GM21447 (cell line): ENCODE measurements around the gene TMEM91.
"Not testable (repeated sequence)": the region's sequence is repeated elsewhere in the genome, so short reads cannot be mapped to it uniquely, and the experiment has no call there.

ENCODE experiments used
- ATAC-seq: cut with Tn5 transposase; IDR thresholded peaks from one replicate; pipeline ENCODE4 v1.9.1; 2021; ENCODE audit not compliant: unreplicated experiment

Gene TMEM91

DNA sequence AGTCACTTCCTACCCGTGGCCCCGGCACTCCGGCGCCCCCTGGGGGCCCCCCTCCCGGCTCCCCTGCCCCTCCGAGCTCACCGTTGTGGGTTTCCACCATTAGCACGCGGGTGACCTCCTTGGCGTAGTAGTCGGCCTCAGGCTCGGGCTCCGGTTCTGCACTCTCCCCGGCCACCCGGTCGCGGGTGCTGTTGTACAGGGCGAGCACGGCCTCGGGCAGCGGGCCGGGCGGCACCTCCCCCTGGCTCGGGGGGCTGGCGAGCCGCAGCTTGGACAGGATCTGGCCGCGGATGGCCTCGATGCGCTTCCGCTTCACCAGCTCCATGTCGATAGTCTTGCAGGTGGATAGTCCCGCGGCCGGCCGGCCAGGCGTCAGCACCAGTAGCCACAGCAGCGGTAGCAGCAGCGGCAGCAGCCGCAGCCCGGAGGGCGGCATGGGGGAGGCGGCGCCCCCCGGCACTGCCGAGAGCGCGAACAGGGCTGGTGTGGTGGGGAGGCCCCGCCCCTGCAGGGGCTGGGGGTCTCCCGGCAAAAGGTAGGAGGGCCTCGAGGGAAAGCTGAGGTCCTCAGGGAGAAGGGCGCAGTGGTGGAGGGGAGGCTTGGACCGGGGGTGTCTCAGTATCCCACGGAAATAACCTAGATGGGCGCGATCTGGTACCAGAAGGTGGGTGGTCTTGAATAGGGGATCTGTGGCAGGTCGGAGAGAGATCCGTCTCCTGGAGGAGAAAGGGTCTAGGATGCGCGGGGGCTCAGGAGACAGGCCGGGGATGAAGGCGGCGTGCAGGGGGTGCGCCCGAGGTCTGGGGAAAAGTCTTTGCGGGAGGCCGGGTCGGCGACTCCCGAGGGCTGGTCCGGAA is 23.5 kb upstream of the TMEM91 start:
- ATAC-seq, result no peak

DNA sequence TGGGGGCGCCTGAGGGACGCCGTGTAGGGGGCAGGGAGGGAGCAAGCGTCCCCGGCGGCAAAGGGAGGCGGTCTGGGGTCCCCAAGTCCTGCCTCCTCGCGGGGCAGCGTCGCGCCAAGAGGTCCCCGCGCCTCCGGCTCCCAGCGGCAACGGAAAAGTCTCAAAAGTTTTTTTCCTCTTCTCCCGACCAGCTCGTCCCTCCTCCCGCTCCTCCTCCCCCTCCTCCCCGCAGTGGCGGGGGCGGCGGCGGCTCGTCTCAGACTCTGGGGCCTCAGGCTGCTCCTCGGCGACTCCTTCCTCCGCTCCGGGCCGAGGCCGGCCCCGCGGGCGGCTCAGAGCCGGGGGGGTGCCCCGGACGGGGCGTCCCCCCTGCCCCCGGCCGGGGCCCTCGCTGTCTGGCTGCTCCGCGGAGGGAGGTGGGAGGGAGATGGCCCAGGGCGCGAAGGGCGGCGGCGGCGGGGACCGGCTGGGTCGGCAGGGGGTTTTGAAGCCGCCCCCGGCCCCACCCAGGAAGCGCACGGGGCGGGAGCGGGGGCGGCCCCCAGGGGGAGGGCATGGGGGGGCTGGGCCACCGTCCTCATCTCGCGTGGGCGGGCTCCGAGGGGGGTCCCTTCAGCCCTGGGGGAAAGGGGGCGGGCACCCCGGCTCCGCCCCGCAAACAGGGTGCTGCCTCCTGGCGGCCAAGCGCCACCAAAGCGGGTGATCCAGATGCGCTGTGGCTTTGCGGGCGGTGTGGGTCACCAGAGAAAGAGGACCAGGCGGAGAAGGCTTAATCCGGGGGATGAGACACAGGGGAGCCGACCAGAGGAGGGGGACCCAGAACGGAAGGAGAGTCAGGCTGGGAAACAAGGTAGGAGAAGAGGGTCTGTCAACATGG is 22.6 kb upstream of the TMEM91 start, which contains the start of gene TGFB1:
TGFB1 (minus strand) TSS at position 457 of the 877 bp plus-strand sequence. CDS start 878 bp downstream, outside the sequence.
- peak; percentile 35 for ATAC-seq

DNA sequence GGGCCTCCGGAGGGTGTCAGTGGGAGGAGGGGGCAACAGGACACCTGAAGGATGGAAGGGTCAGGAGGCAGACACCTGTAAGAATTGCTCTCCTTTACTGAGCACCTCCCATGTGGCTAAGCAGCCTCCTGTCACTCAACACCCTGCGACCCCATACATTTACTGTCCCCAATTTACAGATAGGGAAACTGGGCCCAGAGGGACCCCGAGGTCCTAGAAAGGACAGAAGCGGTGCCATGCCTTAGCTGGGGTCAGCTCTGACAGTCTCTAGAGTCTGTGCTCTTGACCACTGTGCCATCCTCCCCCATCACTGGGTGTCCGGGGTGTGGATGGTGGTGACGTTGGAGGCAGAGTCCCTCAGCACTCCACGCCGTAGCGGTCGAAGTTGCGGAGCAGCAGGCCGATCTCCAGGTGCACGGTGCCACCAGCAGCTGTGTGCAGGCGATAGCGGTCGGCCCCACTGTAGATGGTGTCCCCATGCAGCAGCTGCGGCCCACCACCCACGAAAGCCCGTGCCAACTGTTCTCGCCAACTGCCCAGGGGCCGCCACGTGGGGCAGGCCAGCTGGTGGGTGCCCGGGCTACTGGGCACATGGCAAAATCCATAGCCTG is 21.9 kb upstream of the TMEM91 start:
- no peak for ATAC-seq

DNA sequence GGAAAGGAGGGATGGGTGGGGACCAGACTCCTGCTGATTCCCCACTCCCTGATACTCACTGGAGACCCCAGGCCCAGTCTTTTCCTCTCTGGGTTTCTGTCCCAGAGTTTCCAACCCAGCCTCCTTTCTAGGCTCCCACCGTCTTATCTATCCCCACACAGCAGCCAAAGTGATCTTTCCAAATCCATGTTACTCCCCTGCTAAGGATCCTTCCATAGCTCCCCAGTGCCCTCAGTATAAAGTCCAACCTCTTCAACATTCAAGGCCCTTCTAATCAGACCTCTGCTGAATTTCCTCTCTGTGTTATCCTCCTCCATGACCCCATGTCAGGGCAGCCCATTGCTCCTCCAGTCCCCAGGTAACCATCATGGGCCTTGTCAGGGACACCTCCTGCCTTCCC is 21.3 kb upstream of the TMEM91 start:
- no peak for ATAC-seq

DNA sequence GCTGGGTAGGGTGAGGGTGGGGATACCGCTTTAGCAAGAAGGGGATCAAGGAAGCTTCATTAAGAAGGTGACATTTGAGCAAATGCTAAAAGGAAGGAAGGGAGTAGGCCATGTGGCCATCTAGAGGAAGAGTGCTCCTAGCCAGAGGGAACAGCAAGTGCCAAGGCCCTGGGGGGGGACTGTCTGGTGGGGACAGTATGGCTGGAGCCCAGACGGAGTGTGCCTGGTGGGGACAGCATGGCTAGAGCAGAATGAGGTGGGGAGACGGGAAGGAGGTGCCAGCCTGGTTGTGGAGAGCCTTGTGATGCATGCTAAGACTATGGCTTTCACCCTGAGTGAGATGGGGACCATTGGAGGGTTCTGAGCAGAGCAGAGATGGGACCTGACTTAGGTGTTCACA is 20.5 kb upstream of the TMEM91 start:
- ATAC-seq, result no peak

DNA sequence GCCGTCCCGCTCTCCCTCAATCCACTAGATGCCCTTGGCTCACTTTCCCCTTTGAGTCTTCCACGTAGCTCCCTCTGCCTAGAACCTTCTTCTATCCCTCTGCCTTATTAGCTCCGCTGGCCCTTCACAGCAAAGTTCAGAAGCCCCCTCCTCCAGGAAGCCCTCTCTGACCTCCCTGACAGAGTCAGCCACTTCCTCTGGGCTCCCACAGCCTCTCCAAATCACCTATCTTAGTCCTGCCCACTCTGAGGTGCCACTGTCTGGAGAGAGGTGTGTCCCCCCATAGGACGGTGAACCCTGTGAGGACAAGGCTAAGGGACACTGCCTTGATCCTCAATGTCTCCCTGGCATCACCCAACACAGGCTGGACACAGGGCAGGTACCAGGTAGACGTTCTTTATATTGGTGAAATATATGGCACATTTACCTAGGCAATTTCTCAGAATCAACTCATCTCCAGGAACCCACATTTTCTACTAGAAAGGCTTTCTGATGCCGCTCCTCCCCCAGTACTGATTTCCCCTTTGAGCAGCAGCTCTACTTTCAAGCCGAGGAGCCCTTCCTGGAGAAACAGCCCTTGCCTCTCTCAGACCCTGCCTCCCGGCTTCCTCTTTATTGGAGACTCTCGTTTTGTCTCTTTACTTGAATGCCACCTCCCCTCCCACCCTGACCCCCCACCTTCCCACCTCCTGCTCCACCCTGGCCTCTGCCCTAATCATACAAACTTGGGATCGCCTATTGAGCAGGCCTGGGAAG is 19.2 kb upstream of the TMEM91 start:
- ATAC-seq, result no peak

DNA sequence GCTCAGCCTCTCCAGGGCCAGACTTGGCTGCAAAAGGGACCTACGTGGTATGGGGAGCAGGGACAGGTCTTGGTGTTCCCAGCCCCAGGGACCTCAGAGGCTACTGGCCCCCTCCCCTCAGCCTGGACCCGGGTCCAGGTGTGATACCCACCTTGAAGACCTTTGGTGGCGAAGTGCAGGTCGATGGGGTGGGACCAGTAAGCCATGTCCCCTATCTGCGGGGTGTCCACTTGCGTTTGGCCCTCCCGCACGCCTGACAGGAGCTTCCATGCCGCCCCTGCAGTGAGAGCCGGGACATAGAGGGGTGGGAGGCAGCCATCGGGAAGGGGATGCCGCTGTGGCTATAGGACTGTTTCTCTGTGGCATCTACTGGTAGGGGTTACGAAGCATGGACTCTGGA is 18.6 kb upstream of the TMEM91 start:
- ATAC-seq, result no peak

DNA sequence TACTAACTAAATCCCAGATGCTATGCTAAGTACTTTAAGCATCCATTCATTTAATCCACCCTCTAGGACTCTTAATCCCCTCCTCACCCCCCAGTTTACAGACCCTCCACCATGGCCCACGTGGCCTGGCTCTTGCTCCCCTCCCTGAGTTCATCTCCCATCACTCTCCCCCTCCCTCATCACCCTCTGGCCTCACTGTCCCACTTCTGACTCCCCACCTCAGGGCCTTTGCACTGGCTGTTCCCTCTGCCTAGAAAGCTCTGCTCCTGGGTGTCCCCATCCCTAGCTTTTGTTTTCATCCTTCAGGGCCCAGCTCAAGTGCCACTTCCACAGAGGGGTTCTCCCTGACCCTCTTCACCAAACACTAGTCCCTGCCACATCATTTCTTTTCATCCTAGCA is 16.6 kb upstream of the TMEM91 start:
- ATAC-seq, result no peak

DNA sequence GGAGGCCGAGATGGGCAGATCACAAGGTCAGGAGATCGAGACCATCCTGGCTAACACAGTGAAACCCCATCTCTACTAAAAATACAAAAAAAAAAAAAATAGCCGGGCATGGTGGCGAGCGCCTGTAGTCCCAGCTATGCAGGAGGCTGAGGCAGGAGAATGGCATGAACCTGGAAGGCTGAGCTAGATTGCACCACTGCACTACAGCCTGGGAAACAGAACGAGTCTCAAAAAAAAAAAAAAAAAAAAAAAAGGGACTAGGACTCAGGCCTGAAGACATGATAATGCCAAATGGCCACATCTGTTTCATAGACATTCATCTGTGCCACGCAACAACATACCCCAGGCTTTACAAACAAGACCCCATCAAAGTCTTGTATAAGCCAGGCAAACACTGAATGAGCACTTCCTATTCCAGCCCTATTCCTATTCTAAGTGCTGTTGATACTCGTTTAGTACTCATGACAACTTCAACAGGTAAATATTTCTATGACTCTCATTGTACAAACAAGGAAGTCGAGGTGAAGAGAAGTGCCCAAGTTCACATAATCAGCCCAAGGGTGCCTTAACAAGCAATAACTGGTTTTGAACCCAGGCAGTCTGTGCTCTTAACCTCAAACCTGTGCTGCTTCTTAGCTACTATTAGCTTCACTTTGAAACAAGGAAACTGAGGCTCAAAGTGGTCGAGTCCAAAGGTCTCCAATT is 14.0 kb upstream of the TMEM91 start:
- no peak for ATAC-seq

DNA sequence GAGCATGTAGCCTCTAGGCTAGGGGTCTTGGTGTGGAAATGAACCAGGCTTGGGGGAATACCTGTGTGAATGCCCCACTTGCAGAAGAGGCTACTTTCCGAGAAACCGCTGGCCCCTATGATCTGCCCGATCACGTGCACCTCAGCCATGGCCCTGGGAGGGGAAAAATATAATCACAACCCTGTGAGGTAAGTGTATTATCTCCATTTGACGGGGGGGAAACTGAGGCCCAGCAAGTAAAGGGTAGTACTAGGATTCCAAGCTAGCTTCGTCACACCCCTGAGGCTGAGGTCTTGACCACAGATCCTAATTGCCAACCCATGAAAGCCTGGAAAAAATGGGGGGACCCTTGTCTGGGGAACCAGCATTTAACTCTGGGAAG is 13.0 kb upstream of the TMEM91 start:
- ATAC-seq, result no peak

DNA sequence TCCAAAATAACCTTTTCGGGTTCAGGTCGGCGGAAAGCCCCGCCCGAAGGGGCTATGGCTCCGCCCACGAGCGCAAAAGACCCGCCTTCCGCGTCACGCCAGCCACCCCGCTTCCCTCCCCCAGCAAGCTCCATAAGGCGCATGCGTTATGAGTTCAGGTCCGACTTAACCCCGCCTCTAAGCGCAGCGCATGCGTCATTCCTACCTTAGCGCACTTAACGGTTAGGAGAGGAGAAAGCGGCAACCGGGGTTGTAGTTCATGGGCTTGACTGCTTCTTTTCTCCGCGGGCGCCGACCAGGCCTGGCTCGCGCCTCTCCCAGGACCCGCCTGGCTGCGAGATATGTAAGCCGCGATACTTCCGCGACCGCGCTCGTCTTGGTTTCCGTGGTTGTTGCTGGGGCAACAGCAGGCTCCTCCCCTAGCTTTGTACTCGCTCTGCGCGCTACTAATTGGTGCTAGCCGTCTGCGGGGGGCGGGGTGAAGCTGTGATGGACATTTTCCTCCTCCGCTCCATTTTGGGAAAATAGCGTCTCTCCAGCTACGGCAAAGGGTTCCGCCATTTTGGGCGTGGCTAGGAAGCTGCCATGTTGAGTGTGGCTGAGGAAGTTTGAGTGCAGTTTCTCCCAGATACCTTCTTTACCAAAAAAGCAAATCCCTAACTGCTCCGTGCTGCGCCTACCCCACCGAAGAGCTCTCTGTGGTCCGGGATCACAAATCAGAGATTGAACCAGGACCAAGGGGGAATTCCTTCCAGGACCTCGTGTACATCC is 12.4 kb upstream of the TMEM91 start, which contains the start of gene B9D2:
B9D2 (minus strand) TSS at position 397 of the 771 bp plus-strand sequence. CDS start 630 bp downstream, outside the sequence.
- peak; percentile 74 for ATAC-seq

DNA sequence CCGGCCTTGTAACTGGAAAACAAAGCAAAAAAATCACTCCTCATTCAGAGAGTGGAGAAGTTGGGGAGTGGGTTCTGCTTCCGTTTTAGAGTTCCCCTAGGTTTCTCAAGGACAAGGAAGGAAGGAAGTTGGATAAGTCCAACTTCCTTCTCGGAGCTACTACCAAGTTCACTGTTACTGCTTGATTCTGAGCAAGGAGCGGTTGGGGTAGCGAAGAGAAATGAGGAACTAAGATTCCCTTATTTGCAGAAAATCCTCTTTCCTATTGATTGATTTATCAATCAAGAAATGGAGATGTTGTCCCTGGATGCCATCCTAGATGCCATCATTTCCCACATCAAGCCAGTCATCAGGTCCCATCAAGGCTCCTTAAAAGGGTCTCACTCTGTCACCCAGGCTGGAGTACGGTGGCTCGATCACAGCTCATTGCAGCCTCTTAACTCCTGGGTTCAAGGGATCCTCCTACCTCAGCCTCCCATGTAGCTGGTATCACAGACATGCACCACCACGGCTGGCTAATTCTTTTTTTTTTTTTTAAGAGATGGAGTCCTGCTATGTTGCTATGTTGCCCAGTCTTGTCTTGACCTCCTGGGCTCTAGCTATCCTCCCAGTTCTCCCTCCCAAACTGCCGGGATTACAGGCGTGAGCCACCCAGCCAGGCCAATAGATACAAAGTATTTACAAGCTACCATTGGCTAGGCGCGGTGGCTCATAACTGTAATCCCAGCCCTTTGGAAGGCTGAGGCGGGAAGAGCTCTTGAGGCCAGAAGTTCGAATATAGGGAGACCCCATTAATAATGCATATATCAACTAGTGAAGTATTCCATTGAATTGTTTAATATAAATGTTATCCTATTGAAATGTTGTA is 11.6 kb upstream of the TMEM91 start:
- no peak for ATAC-seq

DNA sequence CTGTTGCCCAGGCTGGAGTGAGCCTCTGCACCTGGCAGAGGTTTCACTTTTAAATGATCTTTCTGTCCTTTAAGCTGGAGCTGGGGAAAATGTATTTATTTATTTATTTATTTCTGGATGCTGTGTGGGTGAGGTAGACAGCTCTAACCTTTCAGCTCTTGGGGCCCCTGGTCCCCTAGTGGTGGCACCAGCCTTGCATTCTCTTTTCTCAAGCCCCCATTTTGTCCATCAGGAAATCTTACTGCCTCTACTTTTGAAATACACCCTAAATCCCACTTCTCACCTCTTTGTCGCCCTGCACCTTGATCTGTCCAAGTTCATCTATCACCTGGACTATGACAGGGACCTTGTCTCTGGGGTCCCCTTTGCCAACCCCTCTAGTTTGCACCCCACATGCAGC is 10.2 kb upstream of the TMEM91 start:
- ATAC-seq, result no peak

DNA sequence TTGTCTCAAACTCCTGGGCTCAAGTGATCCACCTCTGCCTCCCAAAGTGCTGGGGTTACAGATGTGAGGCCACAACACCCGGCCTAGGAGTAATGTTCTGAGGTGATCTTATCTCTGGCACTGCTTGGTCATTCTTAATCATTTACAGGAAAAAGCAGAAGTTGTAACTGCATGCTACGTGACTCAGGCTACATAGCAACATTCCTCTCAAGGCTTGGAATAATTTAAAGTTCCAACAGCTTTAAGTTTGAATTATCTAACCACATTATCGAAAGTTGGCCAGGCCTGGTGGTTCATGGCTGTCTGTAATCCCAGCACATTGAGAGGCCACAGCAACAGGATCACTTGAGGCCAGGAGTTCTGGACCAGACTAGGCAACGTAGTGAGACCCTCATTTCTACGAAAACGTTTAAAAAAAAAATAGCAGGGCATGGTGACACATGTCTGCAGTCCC is 8.5 kb upstream of the TMEM91 start:
- no peak for ATAC-seq

DNA sequence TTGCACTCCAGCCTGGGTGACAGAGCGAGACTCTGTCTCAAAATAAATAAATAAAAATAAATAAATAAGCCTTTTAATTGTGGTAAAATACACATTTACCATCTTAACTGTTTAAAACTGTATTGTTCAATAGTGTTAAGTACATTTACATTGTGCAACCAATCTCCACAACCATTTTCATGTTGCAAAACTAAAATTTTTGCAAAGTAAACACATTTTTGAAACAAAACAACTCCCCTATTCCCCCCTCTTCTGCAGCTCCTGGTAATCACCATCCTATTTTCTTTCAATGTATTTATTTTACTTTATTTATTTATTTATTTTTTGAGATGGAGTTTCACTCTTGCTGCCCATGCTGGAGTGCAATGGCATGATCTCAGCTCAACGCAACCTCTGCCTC is 6.6 kb upstream of the TMEM91 start:
- no peak for ATAC-seq

DNA sequence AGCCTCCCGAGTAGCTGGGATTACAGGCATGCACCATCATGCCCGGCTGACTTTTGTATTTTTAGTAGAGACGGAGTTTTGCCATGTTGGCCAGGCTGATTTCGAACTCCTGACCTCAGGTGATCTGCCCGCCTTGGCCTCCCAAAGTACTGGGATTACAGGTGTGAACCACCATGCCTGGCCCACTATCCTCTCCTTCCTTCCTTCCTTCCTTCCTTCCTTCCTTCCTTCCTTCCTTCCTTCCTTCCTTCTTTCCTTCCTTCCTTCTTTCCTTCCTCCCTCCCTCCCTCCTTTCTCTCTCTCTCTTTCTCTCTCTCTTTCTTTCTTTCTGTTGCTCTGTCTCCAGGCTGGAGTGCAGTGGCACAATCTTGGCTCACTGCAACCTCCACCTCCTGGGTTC is 5.2 kb upstream of the TMEM91 start:
- ATAC-seq, result not testable (repeated sequence)

DNA sequence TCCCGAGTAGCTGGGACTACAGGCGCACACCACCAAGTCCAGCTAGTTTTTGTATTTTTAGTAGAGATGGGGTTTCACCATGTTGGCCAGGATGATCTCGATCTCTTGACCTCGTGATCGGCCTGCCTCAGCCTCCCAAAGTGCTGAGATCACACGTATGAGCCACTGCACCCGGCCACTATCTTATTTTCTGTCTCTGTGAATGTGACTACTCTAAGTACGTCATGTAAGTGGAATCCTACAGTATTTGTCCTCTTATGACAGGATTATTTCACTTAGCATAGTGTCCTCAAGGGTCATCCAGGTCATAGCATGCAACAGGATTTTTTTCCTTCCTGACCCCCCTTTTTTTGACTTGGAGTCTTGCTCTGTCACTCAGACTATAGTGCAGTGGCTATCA is 4.8 kb upstream of the TMEM91 start:
- no peak for ATAC-seq

DNA sequence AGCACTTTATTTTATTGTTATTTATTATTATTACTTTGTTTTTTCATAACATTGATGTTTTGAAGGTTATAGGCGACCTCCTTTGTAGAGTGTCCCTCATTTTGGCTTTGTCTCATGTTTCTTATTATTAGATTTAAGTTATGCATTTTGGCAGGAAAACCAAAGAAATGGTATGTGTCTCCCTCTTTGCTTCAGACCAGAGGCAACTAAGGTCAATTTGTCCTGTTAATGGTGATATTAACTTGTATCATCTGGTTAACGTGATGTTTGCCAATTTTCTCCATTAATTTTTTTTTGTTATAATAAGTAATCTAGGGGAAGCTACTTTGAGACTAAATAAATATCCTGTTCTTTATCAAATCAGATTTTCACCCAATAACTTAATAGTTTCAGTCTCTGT is 3.8 kb upstream of the TMEM91 start:
- no peak for ATAC-seq
